Skin of body (tissue), 2 donors: ENCODE measurements around the gene HCN4. TPM values are rescaled to one million over a fixed set of nuclear protein-coding genes. Genes with fewer than 3 reads are reported as not detected.

Experiments
- DNase-seq: peaks from one replicate; lab custom pipeline; 2025; lab: John Stamatoyannopoulos, UW
- total RNA-seq: library from RNA; depleted of rRNA; stranded (reverse); fragments of >200 nt; gene quantifications from one replicate; pipeline ENCODE4 v1.2.3, GENCODE V29; 2014

Gene HCN4
- total RNA-seq, 1 donor from 2014 or later, result 0.10 TPM

GRCh38 chr15:73380661-73381060, 11.9 kb upstream of the HCN4 start:
- DNase-seq, result no peak

DNA sequence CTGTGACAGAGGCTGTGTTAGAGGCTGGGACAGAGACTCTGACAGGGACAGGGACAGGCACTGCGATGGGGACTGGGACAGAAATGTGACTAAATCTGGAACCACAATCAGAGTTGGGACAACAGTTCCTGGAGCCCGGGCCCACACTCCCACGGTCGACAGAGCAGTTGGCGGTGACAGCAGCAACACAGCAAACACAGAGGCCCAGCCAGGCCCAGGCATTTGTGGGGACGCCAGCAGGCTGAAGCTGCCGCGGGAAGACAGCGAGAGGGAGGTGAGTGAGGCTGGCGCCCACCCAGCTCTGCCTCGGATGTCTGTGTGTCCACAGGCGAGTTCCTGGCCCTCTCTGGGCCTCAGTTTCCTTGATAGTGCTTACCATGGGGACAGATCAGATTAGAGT, 9.3 kb upstream of the HCN4 start:
- DNase-seq, result no peak

GRCh38 chr15:73375755-73376305, 7.1 kb upstream of the HCN4 start:
- no peak for DNase-seq

GRCh38 chr15:73375012-73375411, 6.3 kb upstream of the HCN4 start:
- no peak for DNase-seq

GRCh38 chr15:73374604-73375003, 5.8 kb upstream of the HCN4 start:
- DNase-seq, result no peak

- DNase-seq, result no peak
Measured at GRCh38 chr15:73373221-73373620, 4.5 kb upstream of the HCN4 start.

DNA sequence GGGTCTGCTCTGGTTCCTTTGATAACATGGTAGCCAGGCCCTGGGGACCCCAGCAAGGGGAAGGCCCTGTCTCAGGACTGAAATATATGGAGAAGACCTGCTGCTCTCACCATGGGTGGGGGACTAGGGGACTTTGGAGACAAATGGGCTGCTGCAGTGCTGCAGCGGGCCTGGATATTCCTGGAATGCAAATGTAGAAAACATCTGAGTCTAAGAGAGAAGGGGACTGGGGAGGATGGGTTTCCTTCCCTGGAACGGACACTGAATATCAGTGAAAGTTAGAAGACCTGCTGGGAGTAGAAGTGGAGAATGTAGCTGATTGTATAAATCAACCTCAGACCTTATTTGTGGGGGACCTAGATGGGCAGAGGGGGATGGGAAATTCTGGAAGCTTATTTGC, 3.1 kb upstream of the HCN4 start:
- DNase-seq, result no peak

- DNase-seq, result no peak
Measured at GRCh38 chr15:73370151-73370550, 1.4 kb upstream of the HCN4 start.

DNA sequence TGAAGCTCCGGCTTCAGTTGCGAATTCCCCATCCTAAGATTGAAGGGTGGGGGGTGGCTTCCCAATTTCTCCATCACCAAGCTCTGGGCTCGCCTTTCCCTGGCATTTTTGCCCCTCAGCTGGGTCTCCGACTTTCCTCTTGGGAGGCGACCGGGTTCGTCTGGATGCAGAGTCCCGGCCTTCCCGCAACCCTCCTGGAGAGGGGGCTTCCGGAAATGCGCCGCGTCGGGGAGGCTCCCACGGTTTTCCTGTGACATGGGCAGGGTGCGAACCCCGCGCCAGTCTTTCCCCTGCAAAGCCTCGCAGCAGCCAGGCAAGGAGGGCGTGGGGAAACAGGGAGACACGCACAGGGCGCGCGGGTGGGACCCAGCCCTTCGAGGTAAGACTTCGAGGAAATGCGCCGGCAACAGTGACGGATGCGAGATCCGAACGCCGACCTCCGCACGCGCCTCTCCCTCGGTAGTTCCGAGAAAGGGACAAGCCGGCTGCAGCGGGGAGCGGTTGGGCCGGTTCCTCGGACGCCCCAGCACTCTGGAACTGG, 466 bp upstream of the HCN4 start:
- no peak for DNase-seq

DNA sequence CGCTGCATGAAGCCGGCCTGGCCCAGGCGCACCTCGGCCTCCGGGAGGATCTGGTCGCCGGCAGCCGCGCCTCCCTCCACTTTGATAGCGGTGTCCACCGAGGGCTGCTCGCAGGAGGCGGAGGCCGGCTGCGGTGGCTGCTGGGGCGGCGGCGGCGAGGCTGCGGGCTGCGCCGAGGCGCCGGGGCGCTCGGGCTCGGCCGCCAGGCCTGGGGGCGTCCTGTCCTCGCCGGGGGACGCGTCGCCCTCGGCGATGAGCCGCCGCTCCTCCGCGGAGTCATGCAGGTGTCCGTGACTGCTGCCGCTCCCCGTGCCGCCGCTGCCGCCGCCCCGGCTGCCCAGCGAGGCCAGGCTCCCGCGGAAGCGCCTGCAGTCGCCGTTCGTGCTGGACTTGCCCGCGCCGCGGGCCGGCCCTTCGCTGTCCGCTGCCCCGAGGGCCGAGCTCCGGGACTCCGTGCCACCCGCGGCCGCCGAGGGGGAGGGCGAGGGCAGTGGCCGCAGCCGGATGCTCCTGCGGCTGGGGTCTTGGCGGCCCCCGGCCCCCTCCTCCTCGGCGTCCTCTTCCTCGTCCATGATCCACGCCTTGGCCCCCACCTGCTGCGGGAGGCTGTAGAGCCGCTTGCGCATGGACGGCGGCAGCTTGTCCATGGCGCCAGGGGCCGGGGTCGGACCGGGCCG, 996 bp downstream of the HCN4 start:
- no peak for DNase-seq

GRCh38 chr15:73366766-73367623, 1.8 kb downstream of the HCN4 start:
- no peak for DNase-seq

DNA sequence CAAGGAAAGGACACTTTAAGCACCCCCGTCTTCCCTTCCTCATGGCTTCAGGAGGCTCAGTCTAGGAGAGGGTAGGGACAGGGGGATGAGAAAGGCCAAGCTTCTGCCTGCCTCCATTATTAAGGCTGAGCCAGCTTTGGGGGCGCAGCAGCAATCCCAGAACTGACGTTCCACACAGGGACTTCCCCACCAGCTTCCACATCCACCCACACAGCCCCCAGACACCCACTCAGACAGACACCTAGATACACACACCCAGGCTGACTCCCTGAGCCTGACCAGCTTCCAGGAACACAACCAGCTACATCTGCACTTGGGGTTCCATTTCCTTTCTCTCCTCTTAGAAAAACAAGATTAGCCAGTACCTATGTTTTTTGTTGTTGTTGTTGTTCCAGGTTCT, 4.7 kb downstream of the HCN4 start:
- no peak for DNase-seq

DNA sequence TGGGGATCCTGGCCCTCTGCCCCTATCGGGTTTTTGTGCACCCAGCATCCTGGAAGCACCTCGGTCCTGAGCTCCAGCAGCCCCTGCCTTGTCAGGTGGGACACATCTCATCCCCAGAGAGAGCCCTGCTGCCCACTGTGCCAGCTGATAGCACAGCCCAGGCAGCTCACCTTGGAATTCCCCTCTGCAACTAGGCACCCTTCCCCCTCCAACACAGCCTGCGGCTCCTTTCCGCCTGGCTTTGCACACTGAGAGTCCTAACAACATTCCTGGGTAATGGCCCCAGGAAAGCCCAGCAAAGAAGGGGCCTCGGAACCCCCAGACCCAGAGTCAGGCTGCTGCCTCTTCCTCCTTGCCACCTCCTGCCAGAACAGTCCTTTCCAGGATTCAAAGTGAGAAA, 5.9 kb downstream of the HCN4 start:
- no peak for DNase-seq

- DNase-seq, result no peak
Measured at GRCh38 chr15:73361337-73361736, 7.4 kb downstream of the HCN4 start.

DNA sequence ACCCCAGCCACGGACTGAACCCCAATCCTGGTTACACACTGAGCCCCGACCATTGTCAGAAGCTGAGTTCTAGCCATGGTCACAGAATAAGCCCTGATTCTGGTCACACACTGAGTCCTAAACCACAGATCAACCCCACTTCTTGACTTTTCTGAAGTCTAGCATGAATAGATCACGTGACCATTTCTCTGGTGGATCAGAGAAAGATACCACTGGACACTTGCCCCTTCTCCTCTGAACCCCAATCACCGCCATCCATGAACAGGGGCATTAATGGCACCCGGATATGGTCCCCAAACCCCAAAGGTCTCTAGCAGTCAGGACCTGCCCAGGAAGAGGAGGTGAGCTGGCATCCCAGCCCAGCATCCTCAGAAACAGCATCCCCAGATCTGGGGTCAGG, 9.1 kb downstream of the HCN4 start:
- DNase-seq, result no peak

DNA sequence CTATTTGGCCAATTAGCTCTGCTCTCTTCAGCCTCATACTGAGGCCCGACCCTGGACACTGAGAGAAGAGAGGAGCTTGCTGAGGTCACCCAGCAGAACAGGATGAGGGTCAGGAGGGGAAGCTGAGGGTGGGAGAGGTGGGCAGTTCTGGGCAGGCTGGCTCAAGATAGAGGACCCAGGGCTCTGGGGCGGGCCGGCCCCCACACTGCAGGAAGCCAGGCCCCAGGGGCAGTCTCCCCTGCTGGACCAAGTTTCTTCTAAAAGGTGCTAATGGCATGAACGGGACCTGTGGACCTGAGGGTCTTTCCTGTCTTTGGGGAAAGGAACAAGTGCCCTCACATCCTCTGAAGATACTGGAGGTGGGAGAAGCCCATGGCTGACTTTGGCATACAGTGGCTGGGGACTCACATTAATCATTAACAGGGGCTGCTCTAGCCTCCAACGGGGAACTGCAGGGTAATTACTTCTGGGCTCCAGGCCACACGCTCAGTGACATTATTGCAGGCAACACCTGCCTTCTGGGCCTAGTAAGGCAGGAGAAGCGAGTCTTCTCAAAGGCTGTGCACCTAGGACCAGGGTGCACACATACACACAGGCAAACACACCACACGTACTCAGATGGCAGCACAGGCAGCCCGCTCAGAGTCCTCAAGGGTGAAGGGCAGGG, 10.6 kb downstream of the HCN4 start:
- no peak for DNase-seq

DNA sequence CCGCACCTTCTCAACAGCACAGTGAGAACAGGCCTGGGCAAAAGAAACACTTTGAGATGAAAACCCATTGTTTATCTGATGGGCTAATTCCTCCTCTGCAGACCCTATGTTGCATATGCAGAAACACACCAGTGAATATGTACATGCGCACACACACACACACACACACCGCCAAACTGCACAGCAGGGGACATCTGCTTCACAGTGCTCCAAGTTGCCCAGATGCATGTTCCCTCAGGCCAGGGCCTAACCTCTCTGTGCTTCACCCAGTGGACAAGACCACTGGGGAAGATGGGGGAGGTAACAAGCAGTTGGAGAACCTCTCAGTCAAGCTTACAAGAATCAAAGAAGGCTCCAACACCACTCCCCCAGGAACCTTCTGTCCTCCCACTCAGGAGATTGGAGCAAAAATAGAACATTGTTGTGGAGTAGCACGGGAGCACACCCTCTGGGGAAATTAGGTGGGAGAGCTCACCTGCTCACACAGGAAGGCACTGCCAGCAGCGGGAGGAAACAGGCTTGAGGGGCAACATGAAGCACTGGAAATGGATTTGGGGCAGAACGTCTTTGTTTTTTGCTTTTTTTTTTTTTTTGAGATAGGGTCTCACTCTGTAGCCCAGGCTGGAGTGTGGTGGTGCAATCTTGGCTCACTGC, 13.0 kb downstream of the HCN4 start:
- no peak for DNase-seq

DNA sequence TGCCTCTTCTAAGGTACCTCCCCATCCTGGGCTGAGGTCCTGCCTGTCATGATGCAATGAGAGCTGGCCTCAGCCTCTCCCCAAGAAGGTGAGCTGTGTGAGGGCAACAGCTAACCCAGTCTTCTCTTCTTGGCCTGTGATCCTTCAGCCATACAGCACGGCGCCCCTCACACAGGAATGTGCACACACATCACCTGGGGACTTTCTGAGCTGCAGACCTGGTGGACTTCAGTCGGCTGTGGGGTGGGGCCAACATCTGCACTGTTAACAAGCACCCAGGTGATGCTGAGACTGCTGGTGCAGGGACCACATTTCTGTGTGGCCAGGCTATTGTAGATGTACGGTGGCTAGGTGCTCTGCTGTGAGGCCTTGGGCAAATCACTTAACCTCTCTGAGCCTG, 14.5 kb downstream of the HCN4 start:
- no peak for DNase-seq

DNA sequence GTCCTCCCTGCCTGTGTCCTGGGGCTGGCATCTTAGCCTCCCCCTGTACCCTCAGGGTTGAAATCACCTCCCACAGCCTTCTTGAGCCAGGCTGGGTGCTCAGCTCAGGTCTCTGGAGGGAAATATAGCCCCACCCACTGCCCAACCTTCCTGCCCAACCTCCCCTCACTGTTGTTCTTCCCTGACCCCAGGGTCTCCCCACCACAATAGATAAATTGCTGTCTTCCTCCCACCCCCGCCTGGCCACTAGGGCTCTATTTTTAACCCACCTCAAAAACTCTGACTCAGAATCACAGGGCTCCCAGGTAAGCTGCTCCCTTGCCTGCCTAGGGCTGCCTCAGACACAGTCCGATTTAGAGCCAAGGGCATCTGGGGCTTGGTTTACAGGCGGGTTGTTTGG, 15.0 kb downstream of the HCN4 start:
- no peak for DNase-seq

DNA sequence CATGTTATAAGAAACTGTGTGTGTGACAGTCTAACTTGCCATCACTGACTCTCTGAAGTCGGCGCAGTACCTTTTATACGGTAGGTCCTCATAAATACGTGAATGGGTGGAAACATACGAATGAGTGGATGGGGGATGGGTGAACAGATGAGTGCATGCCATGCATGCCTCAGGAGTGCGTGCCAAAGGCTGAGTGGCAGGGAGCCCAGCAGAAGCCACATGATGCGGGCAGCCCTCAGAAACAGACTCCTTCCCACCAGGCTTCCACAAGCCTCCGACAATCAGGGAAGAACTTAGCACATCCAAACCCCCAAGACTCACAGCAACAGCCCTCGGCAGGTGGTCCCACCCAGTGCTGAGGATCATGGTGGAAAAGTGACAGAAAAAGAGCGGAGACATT, 16.7 kb downstream of the HCN4 start:
- no peak for DNase-seq

DNA sequence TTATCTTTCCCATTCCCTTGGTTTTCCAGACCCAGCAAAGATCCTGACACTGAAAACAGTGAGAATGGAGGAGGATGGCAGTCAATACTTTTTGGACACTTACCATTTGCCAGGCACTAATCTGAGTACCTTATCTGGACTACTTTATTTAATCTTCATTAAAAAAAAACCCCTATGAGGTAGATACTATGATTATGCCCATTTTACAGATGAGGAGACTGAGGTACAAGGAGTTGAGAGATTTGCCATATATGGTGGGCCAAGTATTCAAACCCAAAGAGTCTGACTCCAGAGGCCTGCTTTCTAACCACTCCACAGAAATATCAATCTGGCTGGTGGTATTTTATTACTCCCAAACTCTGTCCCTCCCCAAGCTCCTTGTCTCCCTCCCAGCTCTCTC, 19.6 kb downstream of the HCN4 start:
- no peak for DNase-seq
